OCI-LY3 (cell line): Measurements from ENCODE around the gene SCG2.

Experiments
- CTCF ChIP-seq: fragments of 200-600, 300-600 bp; sonication (generic); IDR thresholded peaks from 2 replicates; pipeline ENCODE4 v1.5.1; 2014; ENCODE audit warnings: antibody characterized with exemption, low read length, low read depth
- EZH2phosphoT487 ChIP-seq: fragments of 200-600 bp; shearing (Covaris generic); IDR thresholded peaks from 2 replicates; pipeline ENCODE4 v1.6.1; 2018; ENCODE audit warnings: antibody characterized with exemption, mixed run types, low read depth

- TF ChIP-seq CTCF = no peak
- TF ChIP-seq EZH2phosphoT487 = no peak
Observed at GRCh38 chr2:223604231-223604630, 2.1 kb upstream of the SCG2 start.
